PC-9 (cell line): Measurements from ENCODE around the gene PSMD13. TPM values are rescaled to one million over a fixed set of nuclear protein-coding genes. Genes with fewer than 3 reads are reported as not detected.

Source experiments
- BruUV-seq: library from RNA; stranded (reverse); fragments of 400-500 nt; replicated peaks from 2 replicates; lab custom pipeline; 2021; lab: Mats Ljungman, UMichigan
- CTCF ChIA-PET: fragments of 300-600 bp; sonication (Branson Sonifier 250); formaldehyde crosslinking; loops from one replicate; lab custom pipeline; 2022; ENCODE audit warnings: antibody characterized with exemption; lab: Charles Lee
- POLR2A ChIA-PET: fragments of 300-600 bp; sonication (Branson Sonifier 250); formaldehyde crosslinking; loops from one replicate; lab custom pipeline; 2022; ENCODE audit warnings: antibody characterized with exemption; ENCODE audit not compliant: unreplicated experiment; lab: Charles Lee
- DNase-seq, 2 experiments: peaks; one replicate each; pipeline versions ENCODE4 v3.0.0 to v3.0.0-alpha.2; 2015 to 2022; ENCODE audit warnings: mixed read lengths in 1 of 2
- H2AFZ ChIP-seq: fragments of 200-600 bp; sonication (generic); 2 replicates; pipeline ENCODE4 v1.8.1; 2017; ENCODE audit warnings: antibody characterized with exemption
- H3F3A ChIP-seq: fragments of 200-600 bp; sonication (generic); 2 replicates; pipeline ENCODE4 v1.8.1; 2017; ENCODE audit warnings: antibody characterized with exemption, mild to moderate bottlenecking, low read depth; ENCODE audit not compliant: insufficient read depth
- H3K27ac ChIP-seq: fragments of 200-600 bp; sonication (generic); 2 replicates; pipeline ENCODE4 v1.6.1; 2016; ENCODE audit warnings: mixed run types
- H3K27me3 ChIP-seq: fragments of 200-600 bp; sonication (generic); 2 replicates; pipeline ENCODE4 v1.6.1; 2016; ENCODE audit warnings: low read depth, mixed run types; ENCODE audit not compliant: insufficient read depth
- H3K36me3 ChIP-seq: fragments of 200-600 bp; sonication (generic); 2 replicates; pipeline ENCODE4 v1.6.1; 2016; ENCODE audit warnings: low read depth, mixed run types
- H3K4me1 ChIP-seq: fragments of 200-600 bp; sonication (generic); replicated peaks from 2 replicates; pipeline ENCODE4 v1.6.1; 2016; ENCODE audit warnings: mixed run types; ENCODE audit not compliant: insufficient read depth
- H3K4me2 ChIP-seq: fragments of 200-600 bp; sonication (generic); 2 replicates; pipeline ENCODE4 v1.6.1; 2017; ENCODE audit warnings: mixed run types
- H3K4me3 ChIP-seq: fragments of 200-600 bp; sonication (generic); 2 replicates; pipeline ENCODE4 v1.6.1; 2016; ENCODE audit warnings: mixed run types
- H3K79me2 ChIP-seq: fragments of 200-600 bp; sonication (generic); 2 replicates; pipeline ENCODE4 v1.6.1; 2017; ENCODE audit warnings: low read depth, mixed run types
- H3K9me2 ChIP-seq: fragments of 200-600 bp; sonication (generic); 2 replicates; pipeline ENCODE4 v1.8.1; 2017; ENCODE audit warnings: mild to moderate bottlenecking; ENCODE audit not compliant: insufficient read depth
- H3K9me3 ChIP-seq: fragments of 200-600 bp; sonication (generic); 2 replicates; pipeline ENCODE4 v1.8.1; 2016; ENCODE audit warnings: low read depth; ENCODE audit not compliant: insufficient read depth
- H4K20me1 ChIP-seq: fragments of 200-600 bp; sonication (generic); 2 replicates; pipeline ENCODE4 v1.8.1; 2017; ENCODE audit not compliant: insufficient read depth
- EZH2 ChIP-seq: fragments of 200-600 bp; sonication (generic); IDR thresholded peaks from 2 replicates; pipeline ENCODE4 v1.8.0; 2017; ENCODE audit warnings: antibody characterized with exemption, low read depth
- intact Hi-C: fragments of 100-400 bp; cut with micrococcal nuclease; formaldehyde crosslinking; loops from one replicate; pipeline ENCODE4 v1.10.0; 2022; ENCODE audit not compliant: unreplicated experiment
- total RNA-seq: library from RNA; stranded (reverse); gene quantifications from 2 replicates; pipeline ENCODE4 v1.2.3, GENCODE V29; 2021
- TF ChIP-seq, protein P1 (sequence below): fragments of 200-600 bp; sonication (generic); conservative IDR thresholded peaks from 2 replicates; pipeline ENCODE4 v1.6.1; 2017; ENCODE audit warnings: mixed run types, antibody characterized with exemption, mild to moderate bottlenecking, moderate library complexity

PSMD13 gene
- total RNA-seq, 1 experiment from 2014 or later = 143 TPM

GRCh38 chr11:289712-290620, 53.2 kb downstream of the PSMD13 start:
- CTCF ChIA-PET = no interaction called here

GRCh38 chr11:290621-291231, 54.0 kb downstream of the PSMD13 start:
- Histone ChIP-seq H3K9me3 (no peaks in the 10 kb centered on the region), H3K9me2 (no peaks in the 10 kb centered on the region), H3K4me3 (no peak overlapping the region), H2AFZ (no peak overlapping the region), H3K27ac (no peak overlapping the region), H3K36me3 (no peaks in the 10 kb centered on the region), H3K27me3 (no peaks in the 10 kb centered on the region), H3K79me2 (no peaks in the 10 kb centered on the region), H3K4me2 (no peak overlapping the region), H4K20me1 (no peaks in the 10 kb centered on the region), H3F3A (no peaks in the 10 kb centered on the region), H3K4me1 (no peaks in the 10 kb centered on the region)
- no peak for DNase-seq
- CTCF ChIA-PET = no interaction called here
- POLR2A ChIA-PET = no interaction called here
- no TSS peak for BruUV-seq
- no peak for TF ChIP-seq EZH2
- TF ChIP-seq, protein P1, sequence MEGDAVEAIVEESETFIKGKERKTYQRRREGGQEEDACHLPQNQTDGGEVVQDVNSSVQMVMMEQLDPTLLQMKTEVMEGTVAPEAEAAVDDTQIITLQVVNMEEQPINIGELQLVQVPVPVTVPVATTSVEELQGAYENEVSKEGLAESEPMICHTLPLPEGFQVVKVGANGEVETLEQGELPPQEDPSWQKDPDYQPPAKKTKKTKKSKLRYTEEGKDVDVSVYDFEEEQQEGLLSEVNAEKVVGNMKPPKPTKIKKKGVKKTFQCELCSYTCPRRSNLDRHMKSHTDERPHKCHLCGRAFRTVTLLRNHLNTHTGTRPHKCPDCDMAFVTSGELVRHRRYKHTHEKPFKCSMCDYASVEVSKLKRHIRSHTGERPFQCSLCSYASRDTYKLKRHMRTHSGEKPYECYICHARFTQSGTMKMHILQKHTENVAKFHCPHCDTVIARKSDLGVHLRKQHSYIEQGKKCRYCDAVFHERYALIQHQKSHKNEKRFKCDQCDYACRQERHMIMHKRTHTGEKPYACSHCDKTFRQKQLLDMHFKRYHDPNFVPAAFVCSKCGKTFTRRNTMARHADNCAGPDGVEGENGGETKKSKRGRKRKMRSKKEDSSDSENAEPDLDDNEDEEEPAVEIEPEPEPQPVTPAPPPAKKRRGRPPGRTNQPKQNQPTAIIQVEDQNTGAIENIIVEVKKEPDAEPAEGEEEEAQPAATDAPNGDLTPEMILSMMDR = no peak
- intact Hi-C loops = no loop called here

More at GRCh38 chr11:289712-290620, 53.2 kb downstream of the PSMD13 start:
- no peak for DNase-seq
- Histone ChIP-seq H3K36me3 (no peaks in the 10 kb centered on the region), H3K4me2 (peak overlapping the region; percentile 68), H3K27ac (no peak overlapping the region), H2AFZ (no peak overlapping the region), H3K4me3 (peak overlapping the region; percentile 38; the same call in 1 of the 2 replicates), H3K9me2 (no peaks in the 10 kb centered on the region), H3K27me3 (no peaks in the 10 kb centered on the region), H3K79me2 (no peaks in the 10 kb centered on the region), H4K20me1 (no peaks in the 10 kb centered on the region), H3F3A (no peaks in the 10 kb centered on the region), H3K4me1 (no peaks in the 10 kb centered on the region), H3K9me3 (no peaks in the 10 kb centered on the region)
- POLR2A ChIA-PET = no interaction called here
- TF ChIP-seq EZH2 = no peak
- TF ChIP-seq, protein P1 = no peak
- BruUV-seq = TSS peak; percentile 56
- intact Hi-C loops = no loop called here

DNA sequence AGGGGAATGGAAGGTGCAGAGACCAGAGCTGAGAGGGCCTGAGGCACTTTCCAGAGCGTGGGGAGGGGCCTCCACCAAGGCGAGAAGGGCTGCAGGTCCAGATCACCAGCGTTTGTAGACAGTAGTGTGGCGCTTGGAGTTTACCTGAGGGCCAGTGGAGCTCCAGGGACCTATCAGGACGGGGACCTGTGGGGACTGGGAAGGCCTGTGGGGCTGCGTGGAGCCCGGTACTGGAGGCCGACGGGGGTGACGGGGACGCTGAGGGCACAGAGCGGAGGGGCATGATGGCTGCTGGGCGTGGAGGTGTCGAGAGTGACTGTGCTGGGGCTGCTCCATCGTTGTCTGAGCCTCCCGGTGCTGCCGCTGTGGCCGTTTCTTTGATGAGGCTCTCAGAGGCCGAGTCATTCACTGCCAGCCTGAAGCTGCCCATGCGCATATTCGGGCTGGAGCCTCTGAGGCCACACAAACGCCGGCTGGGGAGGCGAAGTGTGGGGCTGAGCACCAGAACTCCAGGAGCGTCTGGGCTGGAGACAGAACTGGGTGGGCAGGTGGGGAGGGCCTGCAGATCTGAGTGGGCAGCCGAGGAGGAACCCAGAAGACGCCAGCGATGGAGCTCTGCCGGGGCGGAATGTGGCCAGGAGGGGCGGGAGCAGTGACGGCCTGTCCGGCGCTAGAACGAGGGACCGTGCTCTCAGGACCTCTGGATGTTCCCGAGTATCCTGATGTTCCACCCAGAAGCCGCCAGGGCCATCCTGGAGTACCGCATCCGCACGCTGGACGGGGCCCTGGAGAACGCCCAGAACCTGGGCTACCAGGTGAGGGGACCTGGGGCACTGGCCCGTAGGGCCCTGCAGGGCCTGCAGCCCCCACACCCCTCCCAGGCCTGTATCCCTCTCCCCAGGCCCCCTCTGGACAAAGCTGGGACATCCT, 54.8 kb downstream of the PSMD13 start:
- no peaks in the 10 kb centered on the region for H3K79me2 ChIP-seq
- ChIA-PET CTCF (no interaction called here), POLR2A (no interaction called here)
- DNase-seq = no peak
- H3K4me3 ChIP-seq = no peak overlapping the region
- H4K20me1 ChIP-seq = no peaks in the 10 kb centered on the region
- H2AFZ ChIP-seq = no peak overlapping the region
- H3K9me2 ChIP-seq = no peaks in the 10 kb centered on the region
- TF ChIP-seq EZH2 = no peak
- TF ChIP-seq, protein P1 = no peak
- no peaks in the 10 kb centered on the region for H3K36me3 ChIP-seq
- H3K4me2 ChIP-seq = no peak overlapping the region
- no peaks in the 10 kb centered on the region for H3K4me1 ChIP-seq
- BruUV-seq = no TSS peak
- H3F3A ChIP-seq = no peaks in the 10 kb centered on the region
- no peaks in the 10 kb centered on the region for H3K27me3 ChIP-seq
- intact Hi-C loops = no loop called here
- no peak overlapping the region for H3K27ac ChIP-seq
- H3K9me3 ChIP-seq = no peaks in the 10 kb centered on the region
